ENCODE measurements around the gene WDR72.
"Not testable (repeated sequence)": the region's sequence is repeated elsewhere in the genome, so short reads cannot be mapped to it uniquely, and the experiment has no call there.

The WDR72 gene

GRCh38 chr15:53695365-53695764 lies 64.1 kb downstream of the WDR72 start:
- H3K4me3 ChIP-seq (ENCODE audit: low read depth, low read length), result no peak overlapping the region
- no peak for TF ChIP-seq CTCF (IDR thresholded peaks at IDR 0.05; ENCODE audit: low read depth, low read length)

- no peak overlapping the region for H3K4me3 ChIP-seq (ENCODE audit: low read depth, low read length)
- TF ChIP-seq CTCF (IDR thresholded peaks at IDR 0.05; ENCODE audit: low read depth, low read length), result no peak
Observed at GRCh38 chr15:53694476-53694874, 65.0 kb downstream of the WDR72 start.

- no peak overlapping the region for H3K4me3 ChIP-seq (ENCODE audit: low read depth, low read length)
- TF ChIP-seq CTCF (IDR thresholded peaks at IDR 0.05; ENCODE audit: low read depth, low read length), result no peak
Observed at GRCh38 chr15:53693729-53694475, 65.6 kb downstream of the WDR72 start.

GRCh38 chr15:53684162-53684561 lies 75.3 kb downstream of the WDR72 start:
- H3K4me3 ChIP-seq (ENCODE audit: low read depth, low read length), result not testable (repeated sequence)

GRCh38 chr15:53681056-53681455 lies 78.4 kb downstream of the WDR72 start:
- TF ChIP-seq CTCF (IDR thresholded peaks at IDR 0.05; ENCODE audit: low read depth, low read length), result no peak

GRCh38 chr15:53675832-53676231 lies 83.6 kb downstream of the WDR72 start:
- H3K4me3 ChIP-seq (ENCODE audit: low read depth, low read length), result no peak overlapping the region
- TF ChIP-seq CTCF (IDR thresholded peaks at IDR 0.05; ENCODE audit: low read depth, low read length), result no peak

More at GRCh38 chr15:53681056-53681455, 78.4 kb downstream of the WDR72 start:
- H3K4me3 ChIP-seq (ENCODE audit: low read depth, low read length), result no peak overlapping the region

- no peak for TF ChIP-seq CTCF (IDR thresholded peaks at IDR 0.05; ENCODE audit: low read depth, low read length)
- H3K4me3 ChIP-seq (ENCODE audit: low read depth, low read length), result no peak overlapping the region
Observed at GRCh38 chr15:53671545-53671944, 87.9 kb downstream of the WDR72 start.

- H3K4me3 ChIP-seq (ENCODE audit: low read depth, low read length), result no peak overlapping the region
- TF ChIP-seq CTCF (IDR thresholded peaks at IDR 0.05; ENCODE audit: low read depth, low read length), result no peak
Observed at GRCh38 chr15:53670701-53671100, 88.8 kb downstream of the WDR72 start.

All from WI38 (cell line).